Bronchus fibroblast of lung (primary cell): ENCODE results near the gene CYP51A1. TPM values are rescaled to one million over a fixed set of nuclear protein-coding genes. Genes with fewer than 3 reads are reported as not detected.

Source experiments
- total RNA-seq: library from RNA; depleted of rRNA; stranded (reverse); fragments of >200 nt; gene quantifications from 2 replicates; pipeline ENCODE4 v1.2.3, GENCODE V29; 2015

CYP51A1 gene
- total RNA-seq: 178 and 203 TPM in 2 replicates

GRCh38 chr7:92134271-92135051 is at the start of gene CYP51A1:
Gene CYP51A1 (minus strand): TSS chr7:92134477. CDS start chr7:92134364, 113 bp downstream.

GRCh38 chr7:92178928-92179924 is 44.9 kb upstream of the CYP51A1 start, which contains the start of gene LRRD1:
Gene LRRD1 (minus strand): TSS chr7:92179142. CDS start chr7:92165202, 13,940 bp downstream.

Other genes starting within 250 kb of the CYP51A1 start
- gene AKAP9, start 193.6 kb downstream of the CYP51A1 start, total RNA-seq: 9.1 and 14.5 TPM in 2 replicates
- gene LRRD1, start 44.7 kb upstream of the CYP51A1 start, total RNA-seq: 0.17 TPM in 1 of 2 replicates, not detected in the other
- gene KRIT1, start 111.4 kb upstream of the CYP51A1 start, total RNA-seq: 16.0 and 18.6 TPM in 2 replicates
- gene ANKIB1, start 111.5 kb upstream of the CYP51A1 start, total RNA-seq: 16.4 and 17.1 TPM in 2 replicates